Left renal pelvis (tissue), 4 donors: ENCODE measurements around the gene AKT3. TPM values are rescaled to one million over a fixed set of nuclear protein-coding genes. Genes with fewer than 3 reads are reported as not detected.

ENCODE experiments used
- DNase-seq, 4 donors: peaks; one replicate each; pipeline ENCODE4 v3.0.0-alpha.2; 2013; ENCODE audit warnings: low read depth in 4 of 4, low spot score in 3 of 4
- polyA plus RNA-seq, 4 donors: library from polyadenylated mRNA; unstranded; fragments of 120-200 nt; gene quantifications; one replicate each; pipeline ENCODE4 v1.2.1, GENCODE V29; 2013; ENCODE audit not compliant: insufficient read length in 4 of 4

Gene AKT3
- polyA plus RNA-seq, 4 donors = 21.8 to 43.4 (median 28.6) TPM

- DNase-seq = no peak
Measured at GRCh38 chr1:243495442-243496186, 354.4 kb downstream of the AKT3 start.

DNA sequence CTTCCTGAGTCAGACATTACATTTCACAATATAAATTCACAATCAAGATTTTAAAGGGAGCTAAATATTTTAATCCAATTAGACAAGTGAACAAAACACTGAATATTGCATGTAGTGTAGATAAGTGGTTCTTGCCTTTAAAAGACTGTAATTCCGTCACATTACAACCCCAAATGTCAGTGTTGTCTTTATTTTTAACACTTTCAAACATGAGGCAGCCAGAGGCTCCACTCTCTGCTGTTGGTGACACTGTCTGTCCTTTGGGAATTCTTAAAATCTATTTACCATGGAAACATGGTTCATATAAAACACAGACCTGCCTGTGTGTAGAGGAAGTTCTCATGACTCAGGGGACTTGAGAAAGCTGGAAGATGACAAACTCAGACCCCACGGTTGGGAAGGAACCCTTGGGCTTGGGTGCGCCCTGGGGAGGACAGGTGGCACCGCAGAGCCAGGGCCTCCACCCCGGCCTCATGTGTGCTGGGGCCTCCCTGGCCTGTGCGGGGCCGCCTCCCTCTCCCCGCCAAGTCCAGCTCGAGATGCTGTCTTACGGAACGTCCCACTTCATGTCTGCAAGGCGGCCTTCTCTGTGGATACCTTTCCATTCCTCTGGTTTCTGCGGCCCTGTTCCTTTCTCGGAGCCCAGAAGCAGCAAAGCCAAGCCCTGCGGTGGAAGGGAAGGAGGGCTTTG is 355.2 kb downstream of the AKT3 start:
- no peak for DNase-seq

- DNase-seq = no peak
Measured at GRCh38 chr1:243493156-243494129, 356.6 kb downstream of the AKT3 start.

- no peak for DNase-seq
Measured at GRCh38 chr1:243490748-243491686, 359.0 kb downstream of the AKT3 start.

- DNase-seq = no peak
Measured at GRCh38 chr1:243489681-243490546, 360.1 kb downstream of the AKT3 start.

DNA sequence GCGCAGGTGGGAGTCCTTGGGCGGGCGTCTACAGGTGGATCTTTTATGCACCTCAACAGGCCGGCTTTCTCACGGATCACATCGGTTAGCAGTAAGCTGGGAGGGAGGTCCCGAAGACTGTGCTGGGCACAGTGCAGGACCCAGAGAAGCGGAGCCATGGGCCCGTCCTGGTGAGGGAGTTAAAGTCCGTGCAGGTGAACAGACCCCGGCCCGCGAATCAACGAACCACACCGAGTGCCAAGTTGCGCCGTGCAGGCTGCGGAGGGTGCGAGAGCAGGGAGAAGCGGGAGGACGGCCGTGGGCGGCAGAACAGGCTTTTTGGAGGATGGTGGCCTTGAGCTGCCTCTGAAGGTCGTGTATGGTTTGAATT is 360.9 kb downstream of the AKT3 start:
- no peak for DNase-seq

DNA sequence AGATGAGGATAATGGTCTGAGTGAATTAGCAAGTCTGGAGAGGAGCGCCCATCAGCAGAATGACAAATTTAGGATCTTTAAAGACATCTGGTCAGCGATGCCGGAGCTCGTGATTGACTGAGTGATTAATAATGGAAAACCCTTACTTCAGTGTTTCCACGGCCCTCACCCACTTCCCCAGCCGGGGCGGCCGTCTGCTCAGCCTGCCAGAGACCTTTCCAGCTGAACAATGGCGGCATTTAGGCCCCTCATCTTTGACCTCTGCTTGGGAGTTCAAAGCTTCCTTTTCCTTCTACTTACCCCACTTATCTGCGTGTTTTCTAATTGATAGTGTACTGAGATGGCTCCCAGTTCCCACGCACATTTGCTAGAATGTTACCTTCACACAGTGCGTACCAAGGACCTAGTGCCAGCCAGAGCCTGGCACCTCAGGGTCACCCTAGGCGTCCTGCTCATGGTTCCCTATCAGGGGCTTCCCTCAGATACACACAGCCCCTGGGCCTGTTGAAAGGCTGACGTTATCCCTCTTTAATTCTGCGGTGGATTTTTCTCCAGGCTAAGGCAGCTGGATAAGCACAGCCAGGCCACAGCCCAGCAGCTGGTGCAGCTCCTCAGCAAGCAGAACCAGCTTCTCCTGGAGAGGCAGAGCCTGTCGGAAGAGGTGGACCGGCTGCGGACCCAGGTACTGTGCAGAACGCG is 361.4 kb downstream of the AKT3 start:
- no peak for DNase-seq

DNA sequence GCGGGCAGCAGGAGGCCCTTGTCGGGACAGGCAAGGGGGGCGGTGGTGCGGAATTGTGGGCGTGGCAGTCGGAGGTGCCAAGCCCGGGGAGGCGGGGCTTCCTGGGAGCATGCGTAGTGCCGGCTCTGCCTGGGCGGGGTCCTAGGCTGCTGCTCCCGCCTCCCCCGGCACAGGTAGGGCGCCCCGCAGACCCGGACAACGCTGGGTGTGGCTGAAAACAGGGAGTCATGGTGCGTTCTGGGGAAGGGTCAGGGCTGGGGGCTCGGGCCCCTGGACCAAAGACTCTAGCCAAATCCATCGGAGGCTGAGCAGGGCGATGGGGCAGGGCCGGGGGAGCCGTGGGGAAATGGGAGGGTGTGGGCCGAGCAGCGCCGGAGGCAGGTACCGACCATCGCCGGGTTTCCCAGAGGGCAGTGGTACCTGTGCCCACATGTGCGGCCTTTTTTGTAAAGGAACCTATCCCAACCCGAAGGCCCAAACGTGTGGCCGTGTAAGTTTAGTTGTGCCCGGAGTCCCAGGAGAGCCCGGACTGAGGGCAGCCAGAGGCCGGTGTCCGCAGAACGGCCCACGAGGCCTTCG is 362.3 kb downstream of the AKT3 start:
- no peak for DNase-seq

- no peak for DNase-seq
Measured at GRCh38 chr1:243487036-243487648, 362.9 kb downstream of the AKT3 start.

DNA sequence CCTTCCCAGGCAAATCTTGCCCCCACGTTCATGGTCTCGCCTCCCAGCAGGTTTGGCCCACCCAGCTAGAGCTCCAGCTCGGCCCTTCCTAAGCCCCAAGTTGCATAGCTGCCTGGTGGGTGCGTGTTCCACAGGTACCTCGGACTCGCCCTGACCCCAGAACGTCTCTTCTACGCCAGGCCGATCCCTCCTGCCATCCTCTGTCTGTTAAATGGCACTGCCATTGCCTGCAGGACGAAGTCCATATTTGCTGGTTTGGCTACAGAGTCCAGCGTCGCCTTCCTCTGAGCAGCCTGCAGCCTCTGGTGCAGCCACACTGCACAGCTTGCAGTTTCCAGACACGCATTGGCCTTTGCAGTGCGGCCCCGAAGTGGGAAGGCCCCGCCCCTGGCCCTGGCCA is 366.1 kb downstream of the AKT3 start:
- DNase-seq = no peak

GRCh38 chr1:243483071-243483771 is 366.8 kb downstream of the AKT3 start:
- no peak for DNase-seq

DNA sequence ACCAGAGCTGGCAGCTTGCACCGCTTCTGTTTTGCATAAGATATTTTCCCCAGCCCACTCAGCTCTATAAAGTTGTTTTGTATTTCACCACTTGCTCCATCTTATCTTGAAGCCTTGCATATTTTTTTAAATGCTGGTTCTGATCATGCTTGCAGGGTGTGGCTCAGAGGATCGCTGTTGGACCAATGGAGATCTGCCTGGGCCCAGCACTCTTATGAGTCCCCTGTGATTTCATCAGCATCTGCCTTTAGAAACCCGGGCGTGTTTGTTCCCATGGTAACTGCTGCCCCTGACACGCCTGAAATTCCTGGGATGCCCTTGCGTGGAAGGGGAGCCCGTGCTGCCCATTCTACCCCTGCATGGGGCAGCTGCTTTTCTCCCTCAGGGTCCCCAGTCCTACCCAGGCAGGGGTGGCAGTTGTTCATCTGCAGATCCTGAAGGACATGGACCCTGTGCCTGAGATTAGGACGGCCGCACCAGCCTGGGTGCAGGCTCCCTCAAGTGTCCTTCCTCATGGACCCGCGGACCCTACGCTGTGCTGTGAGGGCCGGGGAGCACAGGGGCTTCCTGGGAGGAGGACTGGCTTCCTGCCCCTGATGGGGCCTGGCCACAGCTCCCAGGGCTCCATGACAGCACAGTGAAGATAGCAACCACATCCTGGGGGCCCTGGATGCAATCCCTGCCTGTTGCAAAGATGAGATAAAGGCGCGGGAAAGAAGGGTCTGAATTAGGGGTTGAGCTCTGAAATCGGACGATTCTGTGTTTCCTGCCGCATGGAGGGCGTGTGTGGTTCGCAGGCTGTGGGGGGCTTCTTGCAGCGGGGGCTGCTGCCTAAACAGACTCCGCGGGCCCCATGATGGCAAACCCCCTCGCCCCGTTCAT is 367.7 kb downstream of the AKT3 start:
- no peak for DNase-seq

DNA sequence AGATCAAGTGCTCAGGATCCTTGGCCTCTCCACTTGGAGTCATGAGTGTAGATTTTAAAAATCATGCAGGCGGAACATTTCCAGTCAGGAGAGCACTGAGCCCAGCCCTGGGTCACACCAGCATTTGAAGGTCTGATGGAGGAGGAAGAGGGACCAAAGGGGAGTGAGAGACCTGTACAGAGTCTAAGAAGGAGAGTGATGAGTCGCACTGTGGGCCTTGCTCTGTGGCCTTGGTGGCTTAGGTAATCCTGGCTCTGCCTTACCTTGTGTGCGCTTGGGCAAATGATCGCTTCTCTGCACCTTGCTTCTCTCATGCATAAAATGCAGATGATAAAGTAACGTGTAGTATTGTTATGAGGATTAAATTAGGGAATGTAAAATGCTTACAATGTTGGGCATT is 368.9 kb downstream of the AKT3 start:
- no peak for DNase-seq

DNA sequence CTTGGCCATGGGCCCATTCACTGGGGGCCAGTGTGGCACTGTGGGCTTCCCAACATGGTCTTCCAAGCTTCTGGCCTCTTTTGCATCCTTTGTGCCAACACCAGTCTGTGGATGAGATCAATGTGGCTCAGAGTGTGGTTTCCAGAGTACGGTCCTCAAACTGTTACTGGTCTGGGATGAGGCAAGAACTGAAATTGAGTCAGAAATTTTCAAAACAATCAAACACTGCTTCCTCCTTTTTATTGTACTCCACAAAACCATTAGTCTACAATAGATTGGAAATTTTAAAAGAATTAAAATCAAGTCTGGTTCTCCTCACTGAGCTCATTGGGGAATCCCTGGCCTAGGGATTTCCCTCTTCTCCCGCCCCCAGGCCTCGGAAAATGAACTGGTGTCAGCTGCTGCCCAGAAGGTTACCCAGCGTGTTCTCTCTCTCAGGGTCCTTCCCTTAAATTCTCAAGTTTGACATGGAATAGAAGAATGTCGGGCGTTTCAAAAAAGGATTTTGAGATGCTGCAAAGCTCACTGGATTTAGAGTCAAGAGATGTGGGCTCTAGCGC is 372.2 kb downstream of the AKT3 start:
- no peak for DNase-seq

DNA sequence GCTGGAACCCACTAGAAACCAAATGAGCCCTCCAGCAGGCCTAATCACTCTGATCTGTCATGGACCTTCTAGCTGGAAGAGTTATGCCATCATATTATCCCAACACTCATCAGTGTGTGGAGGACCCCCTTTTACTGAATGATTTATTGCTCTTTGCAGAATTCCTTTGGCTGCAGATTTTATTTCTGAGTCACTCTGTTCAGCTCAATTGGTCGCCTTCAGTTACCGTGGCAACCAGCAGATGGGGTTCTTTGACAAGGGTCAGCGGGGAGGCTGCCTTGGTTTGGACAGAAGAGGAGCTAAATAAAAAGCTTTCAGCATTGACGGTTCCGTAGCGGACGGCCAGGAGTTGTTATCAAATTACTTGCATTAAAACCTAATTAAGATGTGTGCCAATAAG is 374.1 kb downstream of the AKT3 start:
- no peak for DNase-seq

DNA sequence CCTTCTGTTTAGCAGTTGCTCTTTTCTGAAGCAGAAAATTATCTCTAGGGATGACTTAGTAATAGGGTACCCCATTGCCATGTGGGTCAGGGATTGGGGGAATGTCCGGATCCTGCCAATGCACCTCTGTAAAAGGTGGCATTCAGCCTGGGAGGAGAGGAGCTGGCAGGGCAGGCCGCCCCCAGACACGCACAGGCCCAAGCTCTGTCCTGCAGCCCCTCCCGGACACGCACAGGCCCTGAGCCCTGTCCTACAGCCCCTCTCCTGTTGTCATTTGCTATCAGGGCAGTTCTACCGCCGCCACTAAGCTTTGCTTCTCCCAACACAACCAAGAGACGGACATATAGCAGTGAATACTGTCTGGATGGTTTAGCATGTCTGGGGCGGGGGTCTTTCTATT is 375.1 kb downstream of the AKT3 start:
- no peak for DNase-seq
